ENCODE measurements around the gene IL1F10.

Gene IL1F10

GRCh38 chr2:113058998-113059960, 8.5 kb upstream of the IL1F10 start, which contains the start of gene IL36RN:
IL36RN (plus strand) TSS chr2:113059198; CDS start chr2:113059439, 241 bp downstream.
- no peak for DNase-seq

GRCh38 chr2:113060396-113060795, 7.4 kb upstream of the IL1F10 start:
- DNase-seq = peak; percentile 74 to 92

- DNase-seq = no peak
These were observed 7.0 kb upstream of the IL1F10 start for GRCh38 chr2:113060796-113061195.

DNA sequence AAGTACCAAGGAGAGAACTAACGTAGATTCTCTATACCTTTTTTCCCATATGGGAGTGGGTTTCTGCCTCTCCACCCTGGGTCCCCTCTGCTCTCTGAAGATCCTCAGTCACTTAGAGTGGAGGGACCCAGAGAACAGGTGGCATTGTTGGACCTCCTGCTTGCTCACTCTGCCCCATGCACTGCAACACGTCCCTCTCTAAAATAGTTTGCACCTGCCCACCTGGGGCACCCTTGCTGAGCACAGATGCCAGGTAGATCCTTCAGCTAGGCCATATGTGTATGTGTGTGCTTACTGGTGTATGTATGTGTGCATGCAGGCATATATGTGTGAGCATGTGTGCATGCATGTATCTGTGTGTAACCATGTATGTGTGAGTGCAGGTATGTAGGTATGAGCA, 6.5 kb upstream of the IL1F10 start:
- DNase-seq = no peak

DNA sequence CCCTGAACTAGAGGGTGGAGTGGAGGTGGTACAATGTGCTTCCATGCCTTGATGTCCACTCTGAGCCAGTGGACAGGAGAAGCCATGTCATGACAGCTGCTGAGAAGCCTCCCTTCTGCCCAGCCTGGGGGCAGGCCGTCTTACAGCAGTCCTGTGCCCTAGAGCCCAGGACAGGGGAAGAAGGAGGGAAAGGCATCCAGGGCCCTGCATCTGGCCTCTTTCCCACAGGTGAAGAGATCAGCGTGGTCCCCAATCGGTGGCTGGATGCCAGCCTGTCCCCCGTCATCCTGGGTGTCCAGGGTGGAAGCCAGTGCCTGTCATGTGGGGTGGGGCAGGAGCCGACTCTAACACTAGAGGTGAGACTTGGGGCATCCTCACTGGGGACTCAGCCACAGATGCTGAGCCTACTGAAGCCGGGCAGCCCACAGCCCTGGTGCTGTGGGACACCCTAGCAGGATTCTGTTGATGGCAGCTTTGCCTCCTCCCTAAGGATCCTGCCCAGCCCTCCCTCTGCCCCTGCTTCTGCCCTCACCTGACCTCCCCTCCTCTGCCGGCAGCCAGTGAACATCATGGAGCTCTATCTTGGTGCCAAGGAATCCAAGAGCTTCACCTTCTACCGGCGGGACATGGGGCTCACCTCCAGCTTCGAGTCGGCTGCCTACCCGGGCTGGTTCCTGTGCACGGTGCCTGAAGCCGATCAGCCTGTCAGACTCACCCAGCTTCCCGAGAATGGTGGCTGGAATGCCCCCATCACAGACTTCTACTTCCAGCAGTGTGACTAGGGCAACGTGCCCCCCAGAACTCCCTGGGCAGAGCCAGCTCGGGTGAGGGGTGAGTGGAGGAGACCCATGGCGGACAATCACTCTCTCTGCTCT, 5.6 kb upstream of the IL1F10 start:
- no peak for DNase-seq

GRCh38 chr2:113064281-113064680, 3.5 kb upstream of the IL1F10 start:
- no peak for DNase-seq

- DNase-seq = no peak
These were observed 2.9 kb upstream of the IL1F10 start for GRCh38 chr2:113064898-113065297.

DNA sequence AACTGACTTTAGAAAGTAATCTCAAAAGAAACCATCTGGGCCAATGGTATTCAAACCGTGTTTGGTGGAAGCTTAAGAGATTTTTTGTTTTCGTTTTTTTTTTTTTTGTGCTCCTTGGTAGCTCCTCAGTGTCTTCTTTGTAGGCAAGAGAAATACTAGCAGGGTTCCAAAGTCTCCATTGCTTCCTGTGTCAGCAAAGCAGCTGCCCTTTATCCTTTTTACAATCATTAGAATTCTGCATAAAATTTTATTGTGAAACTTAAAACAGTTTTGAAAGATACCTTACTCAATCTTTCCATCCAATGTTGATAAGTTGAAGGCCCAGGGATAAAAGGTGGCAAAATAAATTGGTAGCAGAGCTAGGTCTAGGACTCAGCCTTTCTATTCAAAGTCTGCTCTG, 479 bp downstream of the IL1F10 start:
- no peak for DNase-seq

DNA sequence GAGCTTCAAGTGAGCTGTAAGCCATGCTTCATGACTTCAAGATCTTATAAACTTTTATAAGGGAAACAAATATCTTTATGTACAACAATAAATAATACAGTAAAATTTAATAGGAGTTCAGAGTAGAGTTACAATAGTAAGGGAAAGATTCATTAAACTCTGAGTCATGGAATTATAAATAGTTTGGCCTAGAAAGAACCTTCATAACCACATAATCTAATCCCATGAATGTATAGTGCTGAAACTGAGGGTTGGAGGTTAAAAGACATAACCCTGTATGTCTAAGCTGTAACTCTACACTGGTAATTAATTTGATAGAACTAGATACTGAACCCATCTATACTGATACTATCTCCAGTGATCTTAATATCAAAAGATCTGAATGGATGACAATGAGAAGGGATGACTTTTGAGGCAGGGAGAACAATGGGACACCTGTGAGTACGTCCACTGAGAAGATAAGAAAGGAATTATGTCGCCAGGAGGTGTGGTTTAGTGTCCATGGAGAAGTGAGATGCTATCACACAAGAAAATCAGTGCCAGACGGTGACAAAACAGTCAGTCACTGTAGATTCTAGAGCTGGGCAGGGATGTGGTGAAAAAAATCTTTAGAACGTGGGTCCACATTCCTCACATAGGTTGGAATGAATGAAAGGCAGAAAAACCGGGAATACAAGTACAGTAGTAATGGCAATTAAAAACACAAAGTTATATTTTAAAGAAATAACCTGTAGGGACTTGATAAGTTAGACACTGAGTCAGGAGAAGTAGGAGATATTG, 1.1 kb downstream of the IL1F10 start:
- DNase-seq = no peak

GRCh38 chr2:113069676-113070605, 2.2 kb downstream of the IL1F10 start:
- DNase-seq = no peak

GRCh38 chr2:113070606-113070975, 2.8 kb downstream of the IL1F10 start:
- DNase-seq = no peak

- DNase-seq = no peak
These were observed 4.8 kb downstream of the IL1F10 start for GRCh38 chr2:113072584-113072983.

- no peak for DNase-seq
These were observed 5.6 kb downstream of the IL1F10 start for GRCh38 chr2:113073325-113073834.

GRCh38 chr2:113075030-113075429, 7.3 kb downstream of the IL1F10 start:
- DNase-seq = no peak

DNA sequence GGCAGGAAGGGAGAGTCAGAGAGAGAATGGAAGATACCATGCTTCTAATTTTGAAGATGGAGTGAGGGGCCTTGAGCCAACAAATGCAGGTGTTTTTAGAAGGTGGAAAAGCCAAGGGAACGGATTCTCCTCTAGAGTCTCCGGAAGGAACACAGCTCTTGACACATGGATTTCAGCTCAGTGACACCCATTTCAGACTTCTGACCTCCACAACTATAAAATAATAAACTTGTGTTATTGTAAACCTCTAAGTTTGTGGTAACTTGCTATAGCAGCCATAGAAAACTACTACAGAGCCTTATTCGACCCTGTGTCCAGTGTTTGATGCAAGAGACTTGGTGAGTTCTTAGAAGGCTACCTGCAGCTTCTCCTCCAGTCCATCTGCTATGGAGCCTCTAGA, 7.8 kb downstream of the IL1F10 start:
- DNase-seq = no peak

DNA sequence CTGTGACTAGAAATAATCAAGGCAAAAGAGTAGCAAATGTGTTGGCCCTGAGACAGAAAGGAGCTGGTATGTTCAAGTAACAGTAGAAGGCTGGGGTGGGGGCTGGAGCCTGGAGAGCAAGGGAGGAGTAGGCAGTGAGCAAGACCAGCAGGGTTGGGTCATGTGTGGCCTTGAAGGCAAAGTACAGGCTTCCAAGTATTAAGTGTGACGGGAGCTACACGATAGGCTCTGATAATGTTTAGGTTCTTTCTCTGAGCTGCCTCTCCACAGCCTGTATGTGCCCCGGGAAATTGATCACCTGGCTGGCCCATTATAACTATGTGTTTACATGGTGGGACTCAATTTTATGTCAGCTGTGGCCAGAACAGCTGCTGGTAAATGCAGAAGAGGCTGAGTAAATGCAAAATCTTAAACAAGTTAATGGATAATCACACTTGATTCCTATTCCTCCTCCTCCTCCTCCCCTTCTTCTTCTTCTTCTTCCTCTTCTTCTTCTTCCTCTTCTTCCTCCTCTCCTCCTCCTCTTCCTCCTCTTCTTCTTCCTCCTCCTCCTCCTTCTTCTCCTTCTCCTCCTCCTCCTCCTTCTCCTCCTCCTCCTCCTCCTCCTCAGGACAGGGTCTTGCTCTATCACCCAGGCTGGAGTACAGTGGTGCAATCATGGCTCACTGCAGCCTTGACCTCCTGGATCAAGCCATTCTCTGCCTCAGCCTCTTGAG, 9.3 kb downstream of the IL1F10 start:
- no peak for DNase-seq

GRCh38 chr2:113077921-113078320, 10.2 kb downstream of the IL1F10 start:
- DNase-seq = no peak

DNA sequence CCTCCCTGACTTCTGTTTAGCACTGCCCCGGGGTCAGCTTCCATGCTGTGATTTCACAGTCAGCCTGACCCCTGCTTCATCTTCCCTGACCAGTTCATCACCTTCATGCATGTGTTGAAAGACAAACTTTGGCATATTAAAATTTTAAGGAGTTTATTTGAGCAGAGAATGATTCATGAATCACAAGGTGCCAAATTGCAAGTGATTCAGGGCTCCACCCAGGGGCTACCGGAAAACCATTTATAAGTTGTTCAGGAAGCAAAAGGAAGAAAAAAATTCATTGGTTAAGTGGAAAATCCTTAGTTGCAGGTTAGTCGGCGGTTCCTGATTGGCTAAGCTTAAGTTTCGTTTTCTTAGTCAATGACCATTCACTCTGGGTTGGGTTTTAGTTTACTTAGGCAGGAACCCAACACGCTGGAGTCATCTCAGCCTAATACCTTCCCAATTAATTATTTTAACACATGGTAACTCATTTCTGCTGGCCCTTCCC, 10.6 kb downstream of the IL1F10 start:
- DNase-seq = peak in 1 of 2 donors; percentile 49

DNA sequence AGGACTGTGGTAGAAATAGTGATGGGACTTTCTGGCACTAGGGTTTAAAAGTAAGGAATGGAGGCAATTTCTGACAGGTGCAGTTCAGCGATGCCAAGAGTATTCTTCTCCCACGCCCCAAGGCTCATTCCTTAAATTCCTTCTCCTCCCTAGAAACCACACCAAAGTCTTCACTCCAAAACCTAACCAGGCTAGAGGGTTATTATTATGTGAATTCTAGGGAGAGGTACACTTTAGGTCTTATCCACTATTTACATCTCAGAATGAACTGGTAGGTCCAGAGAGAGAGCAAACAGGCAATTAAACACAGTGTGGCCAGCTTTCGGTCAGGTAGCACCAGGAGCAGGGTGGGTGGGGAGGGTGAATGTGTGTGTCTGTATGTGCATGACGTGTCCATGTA, 11.4 kb downstream of the IL1F10 start:
- DNase-seq = no peak

- DNase-seq = peak; percentile 62 to 70
These were observed 12.4 kb downstream of the IL1F10 start for GRCh38 chr2:113080134-113080533.
